OCI-LY1 (cell line): Measurements from ENCODE around the gene LYPLA2.

Experiments
- H2AFZ ChIP-seq: fragments of 200-600 bp; sonication (generic), shearing (Covaris generic); 2 replicates; pipeline ENCODE4 v1.6.0; 2014; ENCODE audit warnings: antibody characterized with exemption, mild to moderate bottlenecking, low read length
- H3F3A ChIP-seq: fragments of 200-600 bp; sonication (generic), shearing (Covaris generic); 2 replicates; pipeline ENCODE4 v1.6.0; 2014; ENCODE audit warnings: mild to moderate bottlenecking, antibody characterized with exemption, low read length, moderate library complexity; ENCODE audit not compliant: insufficient read depth
- H3K27ac ChIP-seq: fragments of 200-600 bp; sonication (generic); 2 replicates; pipeline ENCODE4 v1.5.1; 2014; ENCODE audit warnings: low read length, mixed run types, mild to moderate bottlenecking, low read depth; ENCODE audit not compliant: poor library complexity, severe bottlenecking
- H3K27me3 ChIP-seq: fragments of 200-600 bp; sonication (generic); 2 replicates; pipeline ENCODE4 v1.6.0; 2014; ENCODE audit warnings: antibody characterized with exemption, mild to moderate bottlenecking, low read length, moderate library complexity; ENCODE audit not compliant: insufficient read depth
- H3K36me3 ChIP-seq: fragments of 200-600 bp; sonication (generic); 2 replicates; pipeline ENCODE4 v1.6.1; 2014; ENCODE audit warnings: mild to moderate bottlenecking, antibody characterized with exemption, low read length, moderate library complexity, mixed read lengths; ENCODE audit not compliant: insufficient read depth
- H3K4me1 ChIP-seq: fragments of 200-600 bp; sonication (generic); 2 replicates; pipeline ENCODE4 v1.5.1; 2014; ENCODE audit warnings: mild to moderate bottlenecking, low read length, moderate library complexity; ENCODE audit not compliant: insufficient read depth, severe bottlenecking
- H3K4me2 ChIP-seq: fragments of 200-600 bp; sonication (generic), shearing (Covaris generic); 2 replicates; pipeline ENCODE4 v1.6.1; 2014; ENCODE audit warnings: low read length
- H3K4me3 ChIP-seq: fragments of 200-600 bp; sonication (generic); 2 replicates; pipeline ENCODE4 v1.5.1; 2014; ENCODE audit warnings: low read length, low read depth, mild to moderate bottlenecking, mixed read lengths; ENCODE audit not compliant: poor library complexity, severe bottlenecking
- H3K79me2 ChIP-seq: fragments of 200-600 bp; shearing (Covaris generic); 2 replicates; pipeline ENCODE4 v1.6.1; 2016; ENCODE audit warnings: mixed run types, low read length, mixed read lengths; ENCODE audit not compliant: insufficient read depth
- H3K9ac ChIP-seq: fragments of 200-600 bp; sonication (generic), shearing (Covaris generic); 2 replicates; pipeline ENCODE4 v1.6.1; 2014; ENCODE audit warnings: mild to moderate bottlenecking, low read length, mixed read lengths
- H3K9me2 ChIP-seq: fragments of 200-600 bp; sonication (generic), shearing (Covaris generic); 2 replicates; pipeline ENCODE4 v1.6.1; 2014; ENCODE audit warnings: low read depth, mild to moderate bottlenecking, low read length, mixed read lengths
- H3K9me3 ChIP-seq: fragments of 200-600 bp; shearing (Covaris generic); 2 replicates; pipeline ENCODE4 v1.6.1; 2014; ENCODE audit warnings: low read length, mixed read lengths
- H4K20me1 ChIP-seq: fragments of 200-600 bp; sonication (generic), shearing (Covaris generic); 2 replicates; pipeline ENCODE4 v1.6.0; 2016; ENCODE audit warnings: mild to moderate bottlenecking, low read length; ENCODE audit not compliant: insufficient read depth
- EZH2 ChIP-seq: fragments of 200-600 bp; sonication (generic), shearing (Covaris generic); IDR thresholded peaks from 2 replicates; pipeline ENCODE4 v1.8.0; 2017; ENCODE audit warnings: borderline replicate concordance, mixed run types, mild to moderate bottlenecking, antibody characterized with exemption, low read length, moderate library complexity, mixed read lengths
- TF ChIP-seq, protein P1 (sequence below): fragments of 200-600 bp; sonication (generic), shearing (Covaris generic); IDR thresholded peaks from 2 replicates; pipeline ENCODE4 v1.5.1; 2017; ENCODE audit warnings: mild to moderate bottlenecking, antibody characterized with exemption, low read length, moderate library complexity, mixed read lengths

LYPLA2 gene

DNA sequence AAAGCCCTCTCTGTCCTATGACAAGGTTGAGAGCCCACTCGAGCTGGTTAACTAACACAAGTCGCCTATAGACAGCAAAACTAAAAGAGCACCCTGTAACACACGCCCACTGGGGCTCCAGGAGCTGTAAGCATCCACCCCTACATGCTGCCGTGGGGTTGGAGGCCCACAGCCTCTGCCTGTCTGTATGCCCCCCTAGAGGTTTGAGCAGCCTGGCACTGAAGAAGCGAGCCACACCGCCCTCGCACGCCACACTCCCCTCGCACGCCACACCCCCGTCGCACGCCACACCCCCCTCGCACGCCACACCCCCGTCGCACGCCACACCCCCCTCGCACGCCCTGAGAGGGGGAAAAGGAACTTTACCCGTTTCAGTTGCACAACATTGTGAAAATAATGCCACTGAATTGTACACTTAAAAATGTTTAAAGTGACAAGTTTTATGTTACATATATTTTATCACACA, 47.5 kb downstream of the LYPLA2 start:
- Histone ChIP-seq H2AFZ (peak overlapping the region; percentile 20; the same call in 1 of the 2 replicates), H3K9ac (peak overlapping the region; percentile 42), H3K4me2 (peak overlapping the region; percentile 57), H4K20me1 (no peaks in the 10 kb centered on the region), H3K27me3 (no peaks in the 10 kb centered on the region), H3F3A (no peaks in the 10 kb centered on the region), H3K9me3 (no peaks in the 10 kb centered on the region), H3K79me2 (no peaks in the 10 kb centered on the region), H3K27ac (peak overlapping the region; percentile 27), H3K36me3 (no peaks in the 10 kb centered on the region), H3K4me3 (peak overlapping the region; percentile 48), H3K9me2 (no peaks in the 10 kb centered on the region), H3K4me1 (peaks cover 20% of the 10 kb centered on the region)
- TF ChIP-seq, protein P1, sequence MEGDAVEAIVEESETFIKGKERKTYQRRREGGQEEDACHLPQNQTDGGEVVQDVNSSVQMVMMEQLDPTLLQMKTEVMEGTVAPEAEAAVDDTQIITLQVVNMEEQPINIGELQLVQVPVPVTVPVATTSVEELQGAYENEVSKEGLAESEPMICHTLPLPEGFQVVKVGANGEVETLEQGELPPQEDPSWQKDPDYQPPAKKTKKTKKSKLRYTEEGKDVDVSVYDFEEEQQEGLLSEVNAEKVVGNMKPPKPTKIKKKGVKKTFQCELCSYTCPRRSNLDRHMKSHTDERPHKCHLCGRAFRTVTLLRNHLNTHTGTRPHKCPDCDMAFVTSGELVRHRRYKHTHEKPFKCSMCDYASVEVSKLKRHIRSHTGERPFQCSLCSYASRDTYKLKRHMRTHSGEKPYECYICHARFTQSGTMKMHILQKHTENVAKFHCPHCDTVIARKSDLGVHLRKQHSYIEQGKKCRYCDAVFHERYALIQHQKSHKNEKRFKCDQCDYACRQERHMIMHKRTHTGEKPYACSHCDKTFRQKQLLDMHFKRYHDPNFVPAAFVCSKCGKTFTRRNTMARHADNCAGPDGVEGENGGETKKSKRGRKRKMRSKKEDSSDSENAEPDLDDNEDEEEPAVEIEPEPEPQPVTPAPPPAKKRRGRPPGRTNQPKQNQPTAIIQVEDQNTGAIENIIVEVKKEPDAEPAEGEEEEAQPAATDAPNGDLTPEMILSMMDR: 0 out of 2 replicates have a peak, but pooled peaks have one; percentile 5
- TF ChIP-seq EZH2: no peak

DNA sequence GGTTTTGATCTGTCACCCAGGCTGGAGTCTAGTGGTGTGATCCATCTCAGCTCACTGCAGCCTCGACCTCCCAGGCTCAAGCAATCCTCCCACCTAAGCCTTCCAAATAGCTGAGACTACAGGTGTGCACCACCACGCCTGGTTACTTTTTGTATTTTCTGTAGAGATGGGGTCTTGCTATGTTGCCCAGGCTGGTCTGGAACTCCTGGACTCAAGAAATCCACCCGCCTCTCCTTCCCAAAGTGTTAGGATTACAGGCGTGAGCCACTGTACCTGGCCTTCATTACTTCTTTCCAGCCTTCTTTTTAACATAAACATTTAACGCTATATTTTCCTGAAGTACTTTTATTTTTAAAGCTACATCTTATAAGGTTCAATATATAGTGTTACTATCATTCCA, 52.7 kb downstream of the LYPLA2 start:
- H4K20me1 ChIP-seq: no peaks in the 10 kb centered on the region
- H3K9me3 ChIP-seq: no peaks in the 10 kb centered on the region; the same call in 1 of the 2 replicates
- peaks cover 40% of the 10 kb centered on the region for H3K36me3 ChIP-seq

More for the DNA sequence above, 52.7 kb downstream of the LYPLA2 start:
- H3K27me3 ChIP-seq: no peaks in the 10 kb centered on the region
- no peak overlapping the region for H3K9ac ChIP-seq
- H3K9me2 ChIP-seq: no peaks in the 10 kb centered on the region
- H2AFZ ChIP-seq: no peak overlapping the region
- no peaks in the 10 kb centered on the region for H3K79me2 ChIP-seq
- H3F3A ChIP-seq: no peaks in the 10 kb centered on the region
- no peak overlapping the region for H3K4me3 ChIP-seq
- TF ChIP-seq, protein P1: no peak
- TF ChIP-seq EZH2: no peak
- no peak overlapping the region for H3K27ac ChIP-seq
- H3K4me2 ChIP-seq: no peak overlapping the region
- peaks cover 4% of the 10 kb centered on the region for H3K4me1 ChIP-seq
